GM18951 (cell line): ENCODE data around the gene VPS16.

Experiments used
- POLR2A ChIP-seq: IDR thresholded peaks from 4 replicates; pipeline ENCODE4 v1.6.1; 2011; ENCODE audit warnings: mild to moderate bottlenecking; ENCODE audit not compliant: insufficient read length, insufficient read depth; ENCODE audit errors: extremely low read depth
- in situ Hi-C: fragments of 300-500 bp; cut with MboI; formaldehyde crosslinking; loops from one replicate; pipeline ENCODE4 v1.12.0; 2022; ENCODE audit warnings: low sequenced_read_pairs, mixed read lengths, inconsistent platforms; ENCODE audit not compliant: unreplicated experiment

Gene VPS16

DNA sequence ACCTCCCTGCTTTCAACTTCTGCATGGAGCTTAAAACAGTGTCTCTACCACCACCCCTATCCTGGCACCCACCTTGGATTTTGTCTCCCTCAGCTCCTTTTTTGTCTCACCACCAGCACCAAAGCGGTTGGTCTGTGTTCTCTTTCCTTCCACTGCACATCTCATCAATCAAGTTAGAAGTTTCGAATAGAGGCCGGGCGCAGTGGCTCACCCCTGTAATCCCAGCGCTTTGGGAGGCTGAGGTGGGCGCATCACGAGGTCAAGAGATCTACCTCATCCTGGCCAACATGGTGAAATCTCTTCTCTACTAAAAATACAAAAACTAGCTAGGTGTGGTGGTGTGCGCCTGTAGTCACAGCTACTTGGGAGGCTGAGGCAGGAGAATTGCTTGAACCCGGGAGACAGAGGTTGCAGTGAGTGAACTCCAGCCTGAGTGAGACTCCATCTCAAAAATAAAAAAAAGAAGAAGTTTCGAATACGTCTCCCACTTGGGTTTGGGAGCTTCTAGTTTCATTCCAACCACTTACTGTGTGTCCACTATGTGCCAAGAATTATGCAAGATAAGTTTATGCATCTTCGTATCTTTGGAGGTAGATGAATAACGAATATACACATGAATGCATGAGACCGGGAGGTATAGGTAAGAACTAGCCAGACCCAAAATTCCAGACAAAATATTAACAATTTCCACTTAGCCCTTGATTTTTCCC is 6.0 kb upstream of the VPS16 start:
- in situ Hi-C loops, result no loop called here
- TF ChIP-seq POLR2A, result no peak

DNA sequence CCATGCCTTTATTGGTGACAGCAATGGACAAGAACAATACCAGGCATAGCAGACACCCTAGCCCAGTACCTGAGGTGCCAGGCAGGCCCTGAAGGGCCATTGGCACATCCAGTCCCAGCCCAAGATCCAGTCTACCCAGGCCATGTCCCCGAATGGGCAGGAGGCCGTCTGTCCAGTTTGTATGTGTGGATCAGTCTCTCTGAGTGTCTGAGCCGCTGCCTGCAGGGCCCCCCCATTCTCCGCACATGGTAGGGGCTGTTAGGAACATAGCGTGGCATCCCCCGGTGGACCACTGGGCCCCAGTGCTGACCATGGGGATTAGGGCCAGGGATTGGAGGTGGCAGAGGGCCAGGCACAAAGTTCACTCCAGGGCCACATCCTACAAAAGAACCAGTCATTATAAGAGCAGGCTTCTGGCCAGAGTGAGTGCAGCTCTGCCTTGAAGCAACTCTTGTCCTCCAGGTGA is 5.2 kb upstream of the VPS16 start:
- no peak for TF ChIP-seq POLR2A
- in situ Hi-C loops, result no loop called here

DNA sequence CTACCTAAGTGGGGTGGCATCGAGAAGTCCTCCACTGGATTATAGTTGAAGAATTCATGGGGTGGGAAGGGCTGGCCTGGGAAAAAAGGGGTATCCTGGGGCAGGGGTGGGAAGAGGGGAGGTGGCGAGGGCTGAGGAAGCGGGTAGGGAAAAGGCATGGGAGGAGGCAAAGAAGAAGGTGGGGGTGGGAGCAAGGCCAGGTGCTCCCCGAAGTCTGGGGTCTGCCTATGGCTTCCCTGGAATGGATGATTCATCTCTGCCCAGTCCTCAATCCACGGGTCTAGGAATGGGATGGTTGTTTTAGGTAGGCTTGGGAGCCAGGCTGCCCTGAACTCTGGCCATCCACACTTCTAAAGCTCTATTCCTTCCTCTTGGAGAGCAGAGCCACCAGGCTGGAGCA is 4.5 kb upstream of the VPS16 start:
- in situ Hi-C loops, result no loop called here
- no peak for TF ChIP-seq POLR2A

- in situ Hi-C loops, result no loop called here
- no peak for TF ChIP-seq POLR2A
Measured at GRCh38 chr20:2837221-2837960, 3.2 kb upstream of the VPS16 start.

DNA sequence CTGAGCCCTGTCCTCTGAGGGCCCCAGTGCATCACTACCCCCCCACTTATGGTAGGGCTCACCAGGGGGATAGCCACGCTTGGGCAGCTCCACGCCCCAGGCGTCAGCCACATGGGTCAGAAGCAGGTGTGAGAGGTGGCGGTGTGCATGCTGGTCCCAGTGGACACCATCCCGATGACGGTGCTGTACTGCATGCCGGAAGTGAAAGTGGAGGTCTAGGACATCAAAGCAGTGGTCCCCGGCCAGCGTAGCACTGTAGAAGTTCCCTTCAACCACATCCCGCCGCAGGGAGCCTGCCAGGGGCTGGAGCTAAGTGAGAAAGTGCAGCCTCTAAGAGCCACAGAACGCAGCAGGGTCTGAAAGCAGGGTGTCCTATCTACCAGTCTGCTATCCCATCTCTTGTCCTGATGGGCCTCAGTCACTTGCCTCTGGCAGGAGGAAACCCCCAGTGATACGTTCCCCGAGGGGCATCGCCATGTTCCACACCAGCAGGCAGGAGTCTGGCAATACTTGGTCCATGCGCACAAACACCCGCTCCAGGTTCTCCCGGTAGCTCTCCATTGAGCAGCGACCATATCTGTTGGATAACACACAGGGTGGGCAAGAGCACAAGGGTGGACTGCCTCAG is 2.3 kb upstream of the VPS16 start:
- TF ChIP-seq POLR2A, result no peak
- in situ Hi-C loops, result no loop called here

DNA sequence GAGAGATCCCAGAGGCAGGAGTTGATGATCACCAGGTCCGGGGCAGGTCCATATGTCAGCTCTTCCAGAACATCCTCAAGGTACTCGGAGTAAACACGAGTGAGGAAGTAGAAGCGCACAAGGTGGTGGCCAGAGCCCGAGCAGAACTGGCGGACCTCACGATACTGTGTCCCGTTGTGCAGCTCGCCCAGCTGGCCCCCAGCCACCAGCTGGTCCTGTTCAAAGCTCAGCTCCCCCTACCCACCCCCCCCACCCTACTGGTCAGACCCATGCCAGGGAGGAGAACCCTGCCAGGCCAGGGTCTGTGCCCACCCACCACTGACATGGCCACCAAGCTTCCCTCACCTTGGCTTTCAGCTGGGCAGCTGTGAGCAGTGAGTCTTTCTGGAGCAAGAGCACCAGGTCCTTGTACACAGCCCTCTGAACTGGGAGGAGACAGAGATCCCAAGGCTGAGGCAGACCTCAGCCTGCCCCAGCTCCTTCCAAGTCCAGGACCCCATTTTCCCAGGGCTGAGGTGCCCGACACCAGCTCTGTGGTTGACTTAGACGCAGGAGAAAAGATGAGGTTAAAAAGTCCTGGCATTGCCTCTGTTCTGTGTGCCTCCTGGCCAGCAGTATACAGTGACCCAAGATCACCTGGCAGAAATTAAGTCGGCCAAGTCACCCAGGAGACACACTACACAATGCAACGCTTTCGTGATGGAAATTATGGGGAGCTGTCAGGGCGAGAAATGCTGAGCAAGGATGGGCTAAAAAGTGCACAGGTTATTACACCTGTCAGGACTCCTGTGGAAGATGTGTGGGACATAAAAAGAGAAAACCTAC is 1.5 kb upstream of the VPS16 start:
- TF ChIP-seq POLR2A, result no peak
- in situ Hi-C loops, result no loop called here

- in situ Hi-C loops, result no loop called here
- TF ChIP-seq POLR2A, result no peak
Measured at GRCh38 chr20:2839732-2840137, 810 bp upstream of the VPS16 start.

DNA sequence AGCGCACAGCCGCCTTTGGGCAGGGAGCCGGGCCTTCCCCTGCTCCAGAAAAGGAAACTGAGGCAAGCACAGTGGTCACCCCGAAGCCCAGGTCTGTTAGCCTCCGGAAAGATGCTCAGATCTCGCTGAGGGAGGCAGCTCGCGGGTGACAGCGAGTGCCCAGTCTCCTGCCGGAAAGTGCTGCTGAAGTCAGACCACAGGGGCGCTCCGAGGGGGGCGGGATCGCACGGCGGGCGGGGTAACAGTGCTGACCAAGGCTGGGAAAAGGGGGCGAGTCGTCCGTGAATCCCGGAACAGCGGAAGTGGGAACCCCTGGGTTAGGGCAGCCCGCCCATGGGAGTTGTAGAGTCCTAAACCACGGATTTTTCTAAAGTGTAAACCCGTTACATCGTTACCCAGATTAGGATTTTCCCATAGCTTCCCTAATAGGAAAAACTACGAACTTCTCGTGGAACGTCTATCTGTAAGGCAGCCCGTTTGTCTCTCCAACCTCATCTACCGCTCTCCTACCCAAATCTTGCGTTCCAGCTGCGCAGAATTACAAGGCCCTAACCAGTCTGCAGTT is 504 bp downstream of the VPS16 start:
- TF ChIP-seq POLR2A, result no peak
- in situ Hi-C loops, result no loop called here

DNA sequence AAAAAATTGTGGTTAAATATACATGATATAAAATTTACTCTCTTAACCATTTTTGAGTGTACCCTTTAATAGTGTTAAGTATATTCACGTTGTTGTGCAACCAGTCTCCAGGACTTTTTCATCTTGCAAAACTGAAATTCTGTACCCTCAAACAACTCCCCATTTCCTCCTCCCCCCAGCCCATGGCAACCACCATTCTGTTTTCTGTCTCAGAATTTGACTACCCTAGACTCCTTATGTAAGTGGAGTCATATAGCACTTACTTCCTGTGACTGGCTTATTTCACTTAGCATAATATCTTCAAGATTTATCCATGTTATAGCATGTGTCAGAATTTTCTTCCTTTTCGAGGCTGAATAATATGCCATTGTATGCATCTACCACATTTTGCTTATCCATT is 5.1 kb downstream of the VPS16 start:
- in situ Hi-C loops, result no loop called here
- TF ChIP-seq POLR2A, result no peak

- in situ Hi-C loops, result no loop called here
- no peak for TF ChIP-seq POLR2A
Measured at GRCh38 chr20:2846698-2847097, 6.2 kb downstream of the VPS16 start.

GRCh38 chr20:2847802-2848201 is 7.3 kb downstream of the VPS16 start:
- in situ Hi-C loops, result no loop called here
- no peak for TF ChIP-seq POLR2A

- in situ Hi-C loops, result no loop called here
- no peak for TF ChIP-seq POLR2A
Measured at GRCh38 chr20:2849529-2849928, 9.0 kb downstream of the VPS16 start.

DNA sequence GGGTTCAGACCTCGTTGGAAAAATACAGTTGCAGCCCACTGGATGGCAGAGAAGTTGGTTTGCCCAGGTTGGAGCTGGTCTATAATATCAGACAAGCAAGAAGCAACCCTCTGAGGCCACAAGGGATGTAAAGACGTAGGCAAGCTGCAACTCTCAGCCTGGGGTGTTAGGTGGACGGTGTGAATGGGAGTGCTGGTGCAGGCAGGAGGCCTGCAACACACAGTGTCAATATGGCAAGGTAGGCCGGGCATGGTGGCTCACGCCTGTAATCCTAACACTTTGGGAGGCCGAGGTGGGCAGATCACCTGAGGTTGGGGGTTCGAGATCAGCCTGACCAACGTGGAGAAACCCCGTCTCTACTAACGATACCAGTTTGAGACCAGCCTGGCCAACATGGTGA is 10.5 kb downstream of the VPS16 start:
- in situ Hi-C loops, result no loop called here
- no peak for TF ChIP-seq POLR2A
